Thymus (tissue), 11 donors: ENCODE data around the gene GPR176. TPM values are rescaled to one million over a fixed set of nuclear protein-coding genes. Genes with fewer than 3 reads are reported as not detected.

Experiments used
- DNase-seq, 9 donors: peaks; one replicate each; pipeline ENCODE4 v3.0.0-alpha.2; 2013; ENCODE audit warnings: low spot score in 9 of 9, low read depth in 6 of 9, missing footprints in 1 of 9
- H3K27ac ChIP-seq, 2 donors: one replicate each; pipeline ENCODE4 v1.5.1; 2013; ENCODE audit warnings: control low read depth in 1 of 2, low read depth in 1 of 2, low read length in 1 of 2, mild to moderate bottlenecking in 1 of 2, moderate library complexity in 1 of 2
- H3K27me3 ChIP-seq, 2 donors: one replicate each; pipeline ENCODE4 v1.5.1; 2013; ENCODE audit warnings: low read length in 1 of 2; ENCODE audit not compliant: control insufficient read depth in 2 of 2, insufficient read depth in 1 of 2
- H3K36me3 ChIP-seq, 2 donors: one replicate each; pipeline ENCODE4 v1.5.1; 2013; ENCODE audit warnings: low read length in 1 of 2, mild to moderate bottlenecking in 1 of 2, moderate library complexity in 1 of 2; ENCODE audit not compliant: control insufficient read depth in 2 of 2, insufficient read depth in 2 of 2
- H3K4me1 ChIP-seq, 2 donors: one replicate each; pipeline ENCODE4 v1.5.1; 2013; ENCODE audit warnings: low read length in 2 of 2; ENCODE audit not compliant: control insufficient read depth in 2 of 2, insufficient read depth in 2 of 2
- H3K4me3 ChIP-seq, 2 donors: one replicate each; pipeline ENCODE4 v1.5.1; 2013; ENCODE audit warnings: low read length in 2 of 2, control low read depth in 1 of 2, mild to moderate bottlenecking in 1 of 2
- H3K9me3 ChIP-seq, 2 donors: one replicate each; pipeline ENCODE4 v1.5.1; 2013; ENCODE audit warnings: low read length in 1 of 2, mild to moderate bottlenecking in 1 of 2; ENCODE audit not compliant: control insufficient read depth in 2 of 2, insufficient read depth in 1 of 2
- WGBS: extraction: QIAGEN DNeasy Blood & Tissue Kit; methylation state at CpG from one replicate; pipeline ENCODE4 v1.1.7; 2013; 5-methylcytosine and 5-hydroxymethylcytosine counted together
- polyA plus RNA-seq: library from polyadenylated mRNA; stranded (reverse); fragments of 200-250 nt; gene quantifications from one replicate; pipeline ENCODE4 v1.2.3, GENCODE V29; 2013
- total RNA-seq: library from RNA; stranded (reverse); fragments of 120-200 nt; gene quantifications from one replicate; pipeline ENCODE4 v1.2.4, GENCODE V29; 2013
- donor health status: healthy.

Gene GPR176
- total and polyA plus RNA-seq, 2 donors, result 2.9 to 3.5 TPM

GRCh38 chr15:39792025-39792843 is 127.8 kb downstream of the GPR176 start:
- H3K27ac ChIP-seq, result no peak overlapping the region
- WGBS, result 98% methylated on average over 5 of the region's 5 CpGs

GRCh38 chr15:39789736-39790135 is 130.3 kb downstream of the GPR176 start:
- Histone ChIP-seq H3K4me1 (peaks cover 4 to 7% of the 10 kb centered on the region in 2 donors), H3K27me3 (no peaks in the 10 kb centered on the region), H3K4me3 (no peak overlapping the region), H3K9me3 (no peaks in the 10 kb centered on the region), H3K27ac (no peak overlapping the region), H3K36me3 (no peaks in the 10 kb centered on the region)
- DNase-seq, result no peak
- 80% methylated on average over 4 of the region's 4 CpGs for WGBS

More at GRCh38 chr15:39792025-39792843, 127.8 kb downstream of the GPR176 start:
- no peaks in the 10 kb centered on the region for H3K36me3 ChIP-seq
- H3K4me3 ChIP-seq, result no peak overlapping the region
- peaks cover 4 to 7% of the 10 kb centered on the region in 2 donors for H3K4me1 ChIP-seq
- DNase-seq, result no peak
- H3K9me3 ChIP-seq, result no peaks in the 10 kb centered on the region
- no peaks in the 10 kb centered on the region for H3K27me3 ChIP-seq

GRCh38 chr15:39788800-39789565 is 131.1 kb downstream of the GPR176 start:
- no peaks in the 10 kb centered on the region for H3K27me3 ChIP-seq
- H3K27ac ChIP-seq, result no peak overlapping the region
- DNase-seq, result no peak
- no peaks in the 10 kb centered on the region for H3K9me3 ChIP-seq
- no peaks in the 10 kb centered on the region for H3K36me3 ChIP-seq
- WGBS, result 87% methylated on average over 3 of the region's 3 CpGs
- peaks cover 4 to 9% of the 10 kb centered on the region in 2 donors for H3K4me1 ChIP-seq
- H3K4me3 ChIP-seq, result no peak overlapping the region

GRCh38 chr15:39788108-39788507 is 132.0 kb downstream of the GPR176 start:
- Histone ChIP-seq H3K9me3 (no peaks in the 10 kb centered on the region), H3K4me3 (no peak overlapping the region), H3K27ac (no peak overlapping the region), H3K4me1 (peaks cover 10 to 17% of the 10 kb centered on the region in 2 donors), H3K36me3 (no peaks in the 10 kb centered on the region), H3K27me3 (no peaks in the 10 kb centered on the region)
- WGBS, result 91% methylated on average over 4 of the region's 4 CpGs
- DNase-seq, result no peak

GRCh38 chr15:39787479-39787878 is 132.6 kb downstream of the GPR176 start:
- H3K27me3 ChIP-seq, result no peaks in the 10 kb centered on the region
- no peak overlapping the region for H3K4me3 ChIP-seq
- no peaks in the 10 kb centered on the region for H3K9me3 ChIP-seq
- no peak overlapping the region for H3K27ac ChIP-seq
- no peaks in the 10 kb centered on the region for H3K36me3 ChIP-seq
- H3K4me1 ChIP-seq, result peaks cover 10 to 17% of the 10 kb centered on the region in 2 donors
- 9% methylated on average over 1 of the region's 1 CpG for WGBS
- DNase-seq, result peak in 3 of 9 donors; percentile 4 to 38 (median 18)

GRCh38 chr15:39786447-39787056 is 133.5 kb downstream of the GPR176 start:
- DNase-seq, result peak in 6 of 9 donors; percentile 16 to 63 (median 30)
- Histone ChIP-seq H3K4me1 (peaks cover 10 to 17% of the 10 kb centered on the region in 2 donors), H3K36me3 (no peaks in the 10 kb centered on the region)

GRCh38 chr15:39785841-39786240 is 134.2 kb downstream of the GPR176 start:
- Histone ChIP-seq H3K27ac (no peak overlapping the region), H3K4me1 (peaks cover 10 to 17% of the 10 kb centered on the region in 2 donors), H3K27me3 (no peaks in the 10 kb centered on the region), H3K36me3 (no peaks in the 10 kb centered on the region), H3K4me3 (no peak overlapping the region), H3K9me3 (no peaks in the 10 kb centered on the region)
- no peak for DNase-seq
- WGBS, result 97% methylated on average over 7 of the region's 7 CpGs

More at GRCh38 chr15:39786447-39787056, 133.5 kb downstream of the GPR176 start:
- 19% methylated on average over 5 of the region's 5 CpGs for WGBS
- H3K4me3 ChIP-seq, result no peak overlapping the region
- no peaks in the 10 kb centered on the region for H3K27me3 ChIP-seq
- H3K9me3 ChIP-seq, result no peaks in the 10 kb centered on the region
- H3K27ac ChIP-seq, result no peak overlapping the region

- no peak for DNase-seq
- 93% methylated on average over 10 of the region's 10 CpGs for WGBS
- Histone ChIP-seq H3K27me3 (no peaks in the 10 kb centered on the region), H3K9me3 (no peaks in the 10 kb centered on the region), H3K4me1 (peaks cover 10 to 17% of the 10 kb centered on the region in 2 donors), H3K36me3 (no peaks in the 10 kb centered on the region), H3K27ac (no peak overlapping the region), H3K4me3 (no peak overlapping the region)
Observed at GRCh38 chr15:39785139-39785538, 134.9 kb downstream of the GPR176 start.

GRCh38 chr15:39784638-39785037 is 135.4 kb downstream of the GPR176 start:
- peaks cover 10 to 17% of the 10 kb centered on the region in 2 donors for H3K4me1 ChIP-seq
- 97% methylated on average over 2 of the region's 2 CpGs for whole genome bisulfite sequencing

More at GRCh38 chr15:39784638-39785037, 135.4 kb downstream of the GPR176 start:
- Histone ChIP-seq H3K27ac (no peak overlapping the region), H3K36me3 (no peaks in the 10 kb centered on the region), H3K4me3 (no peak overlapping the region), H3K27me3 (no peaks in the 10 kb centered on the region), H3K9me3 (no peaks in the 10 kb centered on the region)
- DNase-seq, result no peak
